Peyer's patch (tissue), 4 donors: ENCODE measurements around the gene LTO1.

Experiments used
- POLR2A ChIP-seq, 2 donors: fragments of 450-650 bp; IDR thresholded peaks; one replicate each; pipeline ENCODE4 v1.5.1; 2017; ENCODE audit warnings: antibody characterized with exemption in 2 of 2, mild to moderate bottlenecking in 2 of 2, moderate library complexity in 2 of 2
- TF ChIP-seq, protein P1 (sequence below), 6 experiments: fragments of 450-650 bp in 4 of 6; fragments of 200-600 bp in 2 of 6; sonication (generic) in 1 of 6; IDR thresholded peaks; one replicate each; pipeline ENCODE4 v1.5.1; 2017 to 2019; ENCODE audit warnings: antibody characterized with exemption in 6 of 6, mild to moderate bottlenecking in 3 of 6, moderate library complexity in 1 of 6

DNA sequence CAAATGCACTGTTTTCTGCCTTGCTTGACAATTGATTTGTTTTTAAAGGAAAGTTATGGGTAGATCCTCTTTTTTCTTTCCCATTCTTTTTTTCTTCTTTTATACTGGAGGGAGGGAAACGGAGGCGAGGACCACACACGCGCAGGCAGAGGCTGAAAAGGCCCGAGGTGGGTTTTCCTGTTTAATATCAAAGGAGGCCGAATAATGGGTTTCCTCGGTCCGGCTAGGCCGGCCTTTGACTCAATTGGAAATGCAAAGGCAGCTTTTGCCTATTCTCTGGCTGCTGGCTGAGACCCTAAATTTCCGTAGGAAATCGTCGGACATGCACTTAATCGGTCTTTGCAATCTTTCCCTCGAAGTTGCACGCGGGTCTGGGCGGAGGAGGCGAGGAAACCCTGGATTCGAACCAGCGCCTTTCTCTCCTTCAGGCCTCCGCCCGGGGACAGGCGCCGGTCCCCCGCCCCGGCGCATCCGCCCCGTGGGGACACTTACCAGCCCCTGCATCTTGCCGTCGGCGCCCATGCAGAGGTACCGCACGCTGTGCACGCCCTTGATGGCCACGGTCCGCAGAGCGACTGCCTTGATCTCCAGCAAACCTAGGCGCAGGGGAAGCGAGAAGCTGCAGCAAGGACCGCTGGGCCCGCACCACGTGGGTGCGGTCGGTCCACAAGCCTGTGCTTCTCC is 27.8 kb upstream of the LTO1 start:
- TF ChIP-seq, protein P1, sequence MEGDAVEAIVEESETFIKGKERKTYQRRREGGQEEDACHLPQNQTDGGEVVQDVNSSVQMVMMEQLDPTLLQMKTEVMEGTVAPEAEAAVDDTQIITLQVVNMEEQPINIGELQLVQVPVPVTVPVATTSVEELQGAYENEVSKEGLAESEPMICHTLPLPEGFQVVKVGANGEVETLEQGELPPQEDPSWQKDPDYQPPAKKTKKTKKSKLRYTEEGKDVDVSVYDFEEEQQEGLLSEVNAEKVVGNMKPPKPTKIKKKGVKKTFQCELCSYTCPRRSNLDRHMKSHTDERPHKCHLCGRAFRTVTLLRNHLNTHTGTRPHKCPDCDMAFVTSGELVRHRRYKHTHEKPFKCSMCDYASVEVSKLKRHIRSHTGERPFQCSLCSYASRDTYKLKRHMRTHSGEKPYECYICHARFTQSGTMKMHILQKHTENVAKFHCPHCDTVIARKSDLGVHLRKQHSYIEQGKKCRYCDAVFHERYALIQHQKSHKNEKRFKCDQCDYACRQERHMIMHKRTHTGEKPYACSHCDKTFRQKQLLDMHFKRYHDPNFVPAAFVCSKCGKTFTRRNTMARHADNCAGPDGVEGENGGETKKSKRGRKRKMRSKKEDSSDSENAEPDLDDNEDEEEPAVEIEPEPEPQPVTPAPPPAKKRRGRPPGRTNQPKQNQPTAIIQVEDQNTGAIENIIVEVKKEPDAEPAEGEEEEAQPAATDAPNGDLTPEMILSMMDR (IDR thresholded peaks at IDR 0.05), result no peak
- TF ChIP-seq POLR2A (IDR thresholded peaks at IDR 0.05), result no peak
